Measurements from ENCODE around the gene RAB2B.

Gene RAB2B

DNA sequence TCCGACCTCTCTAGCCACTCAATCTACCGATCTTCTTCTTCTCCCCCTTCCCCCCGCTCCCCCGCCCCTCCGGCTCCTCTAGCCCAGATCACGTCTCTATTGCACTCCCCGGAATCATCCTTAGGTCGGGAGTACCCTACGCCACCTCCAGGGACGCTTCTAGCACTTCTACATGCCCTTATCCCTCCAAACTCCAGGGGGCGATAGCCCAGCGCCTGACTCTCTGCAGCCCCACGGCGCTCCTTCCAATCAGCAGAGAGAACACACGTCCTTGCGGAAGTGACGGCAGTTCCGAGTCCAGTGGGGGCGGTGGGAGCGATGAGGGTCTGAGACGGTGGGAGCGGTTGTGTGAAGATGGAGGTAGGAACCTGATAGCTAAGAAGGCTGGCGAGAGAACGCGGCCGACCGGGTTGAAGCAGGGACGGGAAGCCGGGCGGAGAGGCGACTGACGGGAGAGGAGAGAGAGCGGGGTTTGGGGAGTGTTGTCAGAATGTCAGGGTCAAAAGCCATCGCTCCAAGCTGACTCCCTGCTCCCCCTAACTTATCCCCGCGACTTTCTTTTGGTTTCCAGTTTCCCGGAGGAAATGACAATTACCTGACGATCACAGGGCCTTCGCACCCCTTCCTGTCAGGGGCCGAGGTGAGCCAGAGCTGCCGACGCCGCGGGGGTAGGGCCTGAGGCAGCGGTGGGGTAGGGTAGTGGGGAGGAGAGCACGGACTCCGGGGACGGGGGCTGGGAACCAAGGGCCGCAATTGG lies at the start of gene RAB2B, which contains the start of gene TOX4:
Gene RAB2B, minus strand, starts transcription at position 35 of the 757 bp plus-strand sequence. CDS start 87 bp downstream, outside the sequence.
Gene TOX4, plus strand, starts transcription at position 271 of the 757 bp plus-strand sequence. Its CDS starts 84 bp downstream, at position 355.
- Histone ChIP-seq H3K27me3 (ENCODE audit: control insufficient read depth in 1 of 2, insufficient read depth in 2 of 2, low read length in 2 of 2) (no peaks in the 10 kb centered on the region), H3K27ac (ENCODE audit: low read depth, low read length) (peak within 1 kb of the TSS; percentile 79), H3K4me3 (ENCODE audit: low read depth in 1 of 2, low read length in 2 of 2) (peak within 1 kb of the TSS; percentile 84 to 86), H3K9me3 (ENCODE audit: low read length) (no peaks in the 10 kb centered on the region), H3K9ac (ENCODE audit: low read length) (peak within 1 kb of the TSS; percentile 98), H3K4me1 (ENCODE audit: insufficient read depth, low read length) (peaks cover 20% of the 10 kb centered on the region), H3K36me3 (ENCODE audit: insufficient read depth, low read length) (peaks cover 5% of the 10 kb centered on the region)

DNA sequence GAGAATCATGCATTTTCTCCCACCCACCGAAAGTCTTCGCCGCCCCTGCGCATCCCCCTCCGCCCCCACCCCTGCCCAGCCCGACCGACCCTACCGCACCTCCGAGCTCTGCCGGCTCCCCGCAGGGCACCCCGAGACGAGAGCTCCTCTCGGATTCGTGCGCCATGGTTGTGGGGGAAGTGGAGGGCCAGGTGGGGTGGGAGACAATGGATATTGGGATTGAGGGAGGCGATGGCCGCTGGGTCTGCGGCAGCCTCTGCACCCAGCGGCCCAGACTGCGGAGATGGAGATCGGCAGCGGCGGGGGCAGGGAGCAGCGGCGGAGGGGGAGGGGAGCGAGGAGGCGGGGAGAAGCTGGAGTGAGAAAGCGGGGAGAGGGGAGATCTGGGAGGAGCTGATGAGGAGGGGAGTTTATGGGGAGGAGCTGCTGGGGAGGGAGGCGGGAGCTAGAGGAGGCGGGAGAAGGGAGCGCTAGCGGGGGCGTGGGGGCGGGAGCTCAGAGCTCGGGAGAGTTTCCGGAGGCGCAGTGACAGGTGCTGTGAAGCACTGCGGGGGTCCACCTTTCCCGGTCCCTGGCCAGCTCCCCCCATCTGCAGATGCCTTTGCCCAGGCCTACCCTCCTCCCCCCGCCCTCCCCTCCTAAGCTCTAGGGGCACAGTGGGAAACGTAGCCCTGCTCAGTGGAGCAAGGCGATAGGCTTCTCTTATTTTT lies 49.4 kb upstream of the RAB2B start, which contains the start of gene SALL2:
Gene SALL2, minus strand, starts transcription at position 385 of the 710 bp plus-strand sequence. Its CDS starts 219 bp downstream, at position 166.
- Histone ChIP-seq H3K9me3 (ENCODE audit: low read length) (no peaks in the 10 kb centered on the region), H3K9ac (ENCODE audit: low read length) (peak within 1 kb of the TSS; percentile 76), H3K27me3 (ENCODE audit: control insufficient read depth in 1 of 2, insufficient read depth in 2 of 2, low read length in 2 of 2) (no peaks in the 10 kb centered on the region), H3K4me1 (ENCODE audit: insufficient read depth, low read length) (peaks cover 14% of the 10 kb centered on the region), H3K36me3 (ENCODE audit: insufficient read depth, low read length) (no peaks in the 10 kb centered on the region), H3K4me3 (ENCODE audit: low read depth in 1 of 2, low read length in 2 of 2) (peak within 1 kb of the TSS; percentile 68 to 74), H3K27ac (ENCODE audit: low read depth, low read length) (peak within 1 kb of the TSS; percentile 86)

DNA sequence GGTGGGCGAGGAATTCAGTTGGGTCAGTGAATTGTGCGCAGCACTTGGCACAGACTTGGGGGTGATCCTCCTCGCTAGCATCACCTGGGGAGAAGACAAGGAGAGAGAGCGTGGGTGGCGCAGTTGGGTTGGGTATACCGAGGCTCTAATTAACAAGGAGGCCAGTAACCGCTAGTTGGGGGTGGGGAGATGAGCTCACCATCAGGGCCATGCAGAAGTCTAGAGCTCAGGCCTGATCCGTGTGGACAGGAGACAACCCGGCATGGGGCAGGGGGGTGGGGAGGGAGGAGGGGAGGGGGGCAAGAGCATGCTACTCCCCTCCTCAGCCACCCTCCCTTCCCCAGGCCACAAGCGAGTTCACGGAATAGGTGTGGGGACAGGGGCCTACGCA lies 48.8 kb upstream of the RAB2B start:
- Histone ChIP-seq H3K27me3 (ENCODE audit: control insufficient read depth in 1 of 2, insufficient read depth in 2 of 2, low read length in 2 of 2) (no peaks in the 10 kb centered on the region), H3K4me1 (ENCODE audit: insufficient read depth, low read length) (peaks cover 14% of the 10 kb centered on the region), H3K4me3 (ENCODE audit: low read depth in 1 of 2, low read length in 2 of 2) (peak overlapping the region; percentile 68 to 74), H3K9ac (ENCODE audit: low read length) (peak overlapping the region; percentile 76), H3K9me3 (ENCODE audit: low read length) (no peaks in the 10 kb centered on the region), H3K27ac (ENCODE audit: low read depth, low read length) (peak overlapping the region; percentile 86), H3K36me3 (ENCODE audit: insufficient read depth, low read length) (no peaks in the 10 kb centered on the region)

- Histone ChIP-seq H3K4me1 (ENCODE audit: insufficient read depth, low read length) (peaks cover 14% of the 10 kb centered on the region), H3K27ac (ENCODE audit: low read depth, low read length) (no peak overlapping the region), H3K9ac (ENCODE audit: low read length) (peak overlapping the region; percentile 76), H3K36me3 (ENCODE audit: insufficient read depth, low read length) (no peaks in the 10 kb centered on the region), H3K27me3 (ENCODE audit: control insufficient read depth in 1 of 2, insufficient read depth in 2 of 2, low read length in 2 of 2) (no peaks in the 10 kb centered on the region), H3K4me3 (ENCODE audit: low read depth in 1 of 2, low read length in 2 of 2) (peak overlapping the region in 1 of 2 donors; percentile 74), H3K9me3 (ENCODE audit: low read length) (no peaks in the 10 kb centered on the region)
Measured at GRCh38 chr14:21524575-21525490, 48.1 kb upstream of the RAB2B start.

- Histone ChIP-seq H3K4me1 (ENCODE audit: insufficient read depth, low read length) (peaks cover 14% of the 10 kb centered on the region), H3K27ac (ENCODE audit: low read depth, low read length) (no peak overlapping the region)
Measured at GRCh38 chr14:21523203-21523602, 46.4 kb upstream of the RAB2B start.

DNA sequence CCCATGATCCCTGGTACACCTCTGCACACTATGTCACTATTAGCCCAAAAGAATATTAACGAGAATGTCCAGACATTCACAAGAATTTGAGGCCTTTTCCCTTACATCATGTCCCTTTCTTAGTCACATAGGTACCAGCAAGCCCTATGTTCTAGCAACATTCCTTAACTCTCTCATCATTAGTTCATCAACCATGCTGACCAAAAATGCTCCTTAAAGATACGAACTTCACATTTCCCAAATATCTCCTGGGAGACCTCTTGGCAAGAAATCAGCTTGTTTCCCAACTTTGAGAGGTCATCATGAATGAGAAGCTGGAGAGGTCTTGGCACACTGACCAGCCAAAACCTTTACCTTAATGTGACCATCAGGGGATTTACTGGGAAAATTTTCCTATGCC lies 44.7 kb upstream of the RAB2B start:
- Histone ChIP-seq H3K4me3 (ENCODE audit: low read depth in 1 of 2, low read length in 2 of 2) (no peak overlapping the region), H3K27me3 (ENCODE audit: control insufficient read depth in 1 of 2, insufficient read depth in 2 of 2, low read length in 2 of 2) (no peaks in the 10 kb centered on the region), H3K4me1 (ENCODE audit: insufficient read depth, low read length) (peaks cover 6% of the 10 kb centered on the region), H3K27ac (ENCODE audit: low read depth, low read length) (no peak overlapping the region), H3K36me3 (ENCODE audit: insufficient read depth, low read length) (no peaks in the 10 kb centered on the region), H3K9ac (ENCODE audit: low read length) (no peak overlapping the region), H3K9me3 (ENCODE audit: low read length) (no peaks in the 10 kb centered on the region)

More at GRCh38 chr14:21523203-21523602, 46.4 kb upstream of the RAB2B start:
- Histone ChIP-seq H3K36me3 (ENCODE audit: insufficient read depth, low read length) (no peaks in the 10 kb centered on the region), H3K9ac (ENCODE audit: low read length) (no peak overlapping the region), H3K9me3 (ENCODE audit: low read length) (no peaks in the 10 kb centered on the region), H3K27me3 (ENCODE audit: control insufficient read depth in 1 of 2, insufficient read depth in 2 of 2, low read length in 2 of 2) (no peaks in the 10 kb centered on the region), H3K4me3 (ENCODE audit: low read depth in 1 of 2, low read length in 2 of 2) (no peak overlapping the region)

- Histone ChIP-seq H3K9me3 (ENCODE audit: low read length) (no peaks in the 10 kb centered on the region), H3K27me3 (ENCODE audit: control insufficient read depth in 1 of 2, insufficient read depth in 2 of 2, low read length in 2 of 2) (no peaks in the 10 kb centered on the region), H3K4me1 (ENCODE audit: insufficient read depth, low read length) (peaks cover 5% of the 10 kb centered on the region), H3K27ac (ENCODE audit: low read depth, low read length) (no peak overlapping the region), H3K36me3 (ENCODE audit: insufficient read depth, low read length) (no peaks in the 10 kb centered on the region), H3K9ac (ENCODE audit: low read length) (no peak overlapping the region), H3K4me3 (ENCODE audit: low read depth in 1 of 2, low read length in 2 of 2) (no peak overlapping the region)
Measured at GRCh38 chr14:21520767-21521166, 44.0 kb upstream of the RAB2B start.

GRCh38 chr14:21518725-21519124 lies 42.0 kb upstream of the RAB2B start:
- no peak overlapping the region for H3K4me3 ChIP-seq (ENCODE audit: low read depth in 1 of 2, low read length in 2 of 2)

GRCh38 chr14:21514341-21514740 lies 37.6 kb upstream of the RAB2B start:
- no peak overlapping the region for H3K9ac ChIP-seq (ENCODE audit: low read length)
- no peak overlapping the region for H3K27ac ChIP-seq (ENCODE audit: low read depth, low read length)
- no peaks in the 10 kb centered on the region for H3K27me3 ChIP-seq (ENCODE audit: control insufficient read depth in 1 of 2, insufficient read depth in 2 of 2, low read length in 2 of 2)

More at GRCh38 chr14:21518725-21519124, 42.0 kb upstream of the RAB2B start:
- H3K9me3 ChIP-seq (ENCODE audit: low read length) = no peaks in the 10 kb centered on the region
- no peaks in the 10 kb centered on the region for H3K4me1 ChIP-seq (ENCODE audit: insufficient read depth, low read length)
- no peaks in the 10 kb centered on the region for H3K27me3 ChIP-seq (ENCODE audit: control insufficient read depth in 1 of 2, insufficient read depth in 2 of 2, low read length in 2 of 2)
- H3K36me3 ChIP-seq (ENCODE audit: insufficient read depth, low read length) = no peaks in the 10 kb centered on the region
- H3K9ac ChIP-seq (ENCODE audit: low read length) = no peak overlapping the region
- H3K27ac ChIP-seq (ENCODE audit: low read depth, low read length) = no peak overlapping the region

GRCh38 chr14:21510735-21511657 lies 34.2 kb upstream of the RAB2B start, which contains the start of gene METTL3:
Gene METTL3, minus strand, starts transcription at chr14:21511340. Its CDS starts 117 bp downstream, at chr14:21511223.
- no peaks in the 10 kb centered on the region for H3K9me3 ChIP-seq (ENCODE audit: low read length)
- H3K4me3 ChIP-seq (ENCODE audit: low read depth in 1 of 2, low read length in 2 of 2) = peak within 1 kb of the TSS; percentile 95 to 96
- peak within 1 kb of the TSS; percentile 66 for H3K9ac ChIP-seq (ENCODE audit: low read length)
- no peaks in the 10 kb centered on the region for H3K27me3 ChIP-seq (ENCODE audit: control insufficient read depth in 1 of 2, insufficient read depth in 2 of 2, low read length in 2 of 2)
- H3K27ac ChIP-seq (ENCODE audit: low read depth, low read length) = peak within 1 kb of the TSS; percentile 59
- peaks cover 14% of the 10 kb centered on the region for H3K4me1 ChIP-seq (ENCODE audit: insufficient read depth, low read length)
- no peaks in the 10 kb centered on the region for H3K36me3 ChIP-seq (ENCODE audit: insufficient read depth, low read length)

More at GRCh38 chr14:21514341-21514740, 37.6 kb upstream of the RAB2B start:
- Histone ChIP-seq H3K36me3 (ENCODE audit: insufficient read depth, low read length) (no peaks in the 10 kb centered on the region), H3K4me1 (ENCODE audit: insufficient read depth, low read length) (peaks cover 11% of the 10 kb centered on the region), H3K4me3 (ENCODE audit: low read depth in 1 of 2, low read length in 2 of 2) (no peak overlapping the region), H3K9me3 (ENCODE audit: low read length) (no peaks in the 10 kb centered on the region)
